Hepatic stellate cell (primary cell): ENCODE data around the gene PRKCH.
A peak's percentile ranks its signal among the peaks of the same experiment; 100 is the strongest.
"Not testable (repeated sequence)": the region's sequence is repeated elsewhere in the genome, so short reads cannot be mapped to it uniquely, and the experiment has no call there.

Source experiments
- DNase-seq: peaks from one replicate; pipeline ENCODE4 v3.0.0; 2011; ENCODE audit warnings: low spot score

PRKCH gene

DNA sequence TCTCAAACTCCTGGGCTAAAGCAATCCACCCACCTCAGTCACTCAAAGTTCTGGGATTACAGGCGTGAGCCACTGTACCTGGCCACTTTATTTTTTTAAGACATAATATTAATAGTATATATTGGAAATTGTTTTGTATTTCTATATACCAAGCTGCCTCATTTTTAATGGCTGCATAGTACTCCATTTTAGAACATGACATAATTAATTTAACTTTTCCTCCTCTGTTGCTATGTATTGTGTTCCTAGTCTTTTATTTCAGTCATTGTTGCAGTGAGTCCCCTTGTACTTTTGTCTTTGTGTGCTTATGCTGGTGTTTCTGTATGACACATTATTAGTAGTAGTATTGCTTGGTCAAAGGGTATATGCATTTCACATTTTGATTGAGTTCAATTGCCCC lies 138.7 kb downstream of the PRKCH start:
- no peak for DNase-seq

DNA sequence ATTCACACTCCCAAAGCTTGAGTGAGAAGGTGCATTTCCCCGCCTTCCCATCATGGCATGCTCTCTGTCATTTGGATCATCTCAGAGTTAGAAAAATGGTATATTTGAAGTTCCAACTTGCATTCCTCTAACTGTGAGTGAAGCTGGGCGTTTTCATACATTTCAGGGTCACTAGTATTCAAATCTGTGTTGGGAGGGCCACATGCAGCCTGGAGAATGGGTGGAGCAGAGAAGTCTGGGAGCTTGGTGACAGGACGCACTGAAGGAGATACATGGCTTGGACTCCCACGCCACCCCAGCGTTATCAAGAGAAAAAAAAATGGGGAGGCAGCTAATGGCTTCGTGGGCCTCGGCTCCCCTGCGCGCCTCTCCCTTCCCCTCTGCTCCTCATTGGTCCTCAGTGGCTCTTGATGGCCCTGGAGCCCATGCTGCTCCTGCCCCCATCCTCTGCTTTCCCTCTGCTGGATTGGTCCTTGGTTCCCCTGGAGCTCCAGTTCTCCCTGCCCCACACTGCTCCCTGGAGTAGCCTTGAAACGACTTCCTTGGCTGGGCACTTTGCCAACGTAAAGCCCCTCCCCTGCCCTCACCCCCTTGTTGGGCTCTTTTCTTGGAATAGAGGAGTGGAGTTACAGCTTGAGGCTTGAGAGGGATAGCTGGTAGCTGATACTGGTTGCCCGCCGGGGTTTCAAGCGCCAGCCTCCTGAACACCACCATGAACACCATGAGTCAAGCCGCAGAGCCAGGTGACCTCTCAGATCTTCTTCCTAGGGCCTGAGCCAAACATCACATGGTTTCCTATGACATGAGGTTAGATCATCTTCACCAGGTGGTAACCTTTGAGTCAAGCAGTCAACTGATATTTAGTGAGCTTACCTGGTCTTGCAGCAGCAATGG lies 139.6 kb downstream of the PRKCH start:
- no peak for DNase-seq

DNA sequence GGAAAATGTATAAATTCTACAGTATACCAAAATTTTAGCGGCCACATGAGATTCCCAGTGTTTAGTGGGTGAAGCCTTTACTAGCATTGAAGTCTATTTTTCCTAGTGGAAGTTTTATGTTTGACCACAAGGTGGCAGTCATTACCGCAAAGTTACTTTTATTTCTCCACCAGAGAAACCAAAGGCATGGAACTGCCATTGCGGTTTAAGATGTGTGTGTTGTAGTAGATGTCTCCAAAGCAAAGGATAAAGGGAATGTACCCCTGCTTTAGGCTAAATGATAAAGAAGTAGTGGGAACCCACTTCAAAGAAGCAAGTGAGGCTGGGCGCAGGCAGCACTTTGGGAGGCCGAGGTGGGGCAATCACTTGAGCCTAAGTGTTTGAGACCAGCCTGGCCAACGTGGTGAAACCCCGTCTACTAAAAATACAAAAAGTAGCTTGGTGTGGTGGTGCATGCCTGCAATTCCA lies 140.5 kb downstream of the PRKCH start:
- DNase-seq, result peak; percentile 60

DNA sequence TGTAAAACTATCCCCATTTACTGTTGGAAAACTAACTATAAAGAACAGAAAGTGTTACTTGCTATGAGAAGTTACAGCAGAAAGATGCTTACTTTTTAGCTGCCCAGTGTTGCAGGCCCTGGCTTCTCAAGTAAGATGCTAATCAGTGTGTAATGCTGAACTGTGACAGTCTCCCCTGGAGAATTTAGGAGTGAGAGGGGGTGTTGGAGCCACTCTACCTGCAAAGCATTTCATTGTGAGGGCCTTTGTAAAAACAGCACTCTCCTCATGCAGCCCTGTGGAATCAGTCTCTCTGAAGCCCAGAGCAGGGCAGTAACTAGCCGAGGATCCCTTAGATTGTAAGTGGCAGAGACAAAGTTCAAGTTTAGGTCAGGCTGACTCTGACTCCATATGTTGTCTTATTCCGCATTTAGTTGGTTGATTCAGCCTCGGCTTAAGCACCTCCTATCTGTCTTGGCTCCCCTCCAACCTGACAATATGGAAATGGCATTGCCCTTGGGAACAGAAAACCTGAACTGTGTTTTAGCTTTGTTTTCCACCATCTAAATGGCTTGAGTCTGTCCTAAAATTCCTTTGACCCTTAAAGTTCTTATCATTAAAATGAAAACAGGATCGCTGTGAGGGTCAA lies 141.3 kb downstream of the PRKCH start:
- DNase-seq, result peak; percentile 27

DNA sequence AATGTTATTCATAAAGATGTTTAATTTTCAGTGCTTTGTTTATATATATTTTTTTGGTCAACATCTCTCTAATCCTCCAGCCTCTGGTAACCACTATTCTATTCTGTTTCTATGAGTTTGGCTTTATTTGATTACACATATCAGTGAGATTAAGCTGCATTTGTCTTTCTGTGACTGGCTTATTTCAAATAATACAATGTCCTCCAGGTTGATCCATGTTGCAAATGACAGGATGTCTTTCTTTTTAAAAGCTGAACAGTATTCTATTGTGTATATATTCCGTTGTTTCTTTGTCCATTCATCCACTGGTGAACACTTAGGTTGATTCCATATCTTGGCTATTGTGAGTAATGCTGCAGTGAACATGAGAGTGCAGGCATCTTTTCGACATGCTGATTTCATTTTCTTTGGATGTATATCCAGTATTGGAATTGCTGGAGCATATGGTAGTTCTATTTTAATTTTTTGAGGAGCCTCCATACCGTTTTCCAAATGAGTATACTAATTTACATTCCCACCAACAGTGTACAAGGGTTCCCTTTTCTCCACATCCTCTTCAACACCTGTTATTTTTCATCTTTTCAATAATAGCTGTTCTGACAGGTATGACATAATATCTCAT lies 142.4 kb downstream of the PRKCH start:
- no peak for DNase-seq

DNA sequence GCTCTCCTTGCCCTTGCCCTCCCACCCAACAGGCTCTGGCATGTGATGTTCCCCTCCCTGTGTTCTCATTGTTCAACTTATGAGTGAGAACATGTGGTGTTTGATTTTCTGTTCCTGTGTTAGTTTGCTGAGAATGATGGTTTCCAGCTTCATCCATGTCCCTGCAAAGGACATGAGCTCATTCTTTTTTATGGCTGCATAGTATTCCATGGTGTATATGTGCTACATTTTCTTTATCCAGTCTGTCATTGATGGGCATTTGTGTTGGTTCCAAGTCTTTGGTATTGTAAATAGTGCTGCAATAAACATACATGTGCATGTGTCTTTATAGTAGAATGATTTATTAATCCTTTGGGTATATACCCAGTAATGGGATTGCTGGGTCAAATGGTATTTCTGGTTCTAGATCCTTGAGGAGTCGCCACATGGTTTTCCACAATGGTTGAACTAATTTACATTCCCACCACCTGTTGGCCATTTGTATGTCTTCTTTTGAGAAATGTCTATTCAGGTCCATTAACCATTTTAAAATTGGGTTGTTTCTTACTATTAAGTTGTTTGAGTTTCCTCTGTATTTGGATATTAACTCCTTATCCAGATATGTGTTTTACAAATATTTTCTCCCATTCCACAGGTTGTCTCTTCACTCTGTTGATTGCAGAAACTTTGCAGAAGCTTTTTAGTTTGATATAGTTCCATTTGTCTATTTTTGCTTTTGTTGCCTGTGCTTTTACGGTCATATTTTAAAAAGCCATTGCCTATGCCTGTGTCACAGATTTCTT lies 143.4 kb downstream of the PRKCH start:
- not testable (repeated sequence) for DNase-seq

DNA sequence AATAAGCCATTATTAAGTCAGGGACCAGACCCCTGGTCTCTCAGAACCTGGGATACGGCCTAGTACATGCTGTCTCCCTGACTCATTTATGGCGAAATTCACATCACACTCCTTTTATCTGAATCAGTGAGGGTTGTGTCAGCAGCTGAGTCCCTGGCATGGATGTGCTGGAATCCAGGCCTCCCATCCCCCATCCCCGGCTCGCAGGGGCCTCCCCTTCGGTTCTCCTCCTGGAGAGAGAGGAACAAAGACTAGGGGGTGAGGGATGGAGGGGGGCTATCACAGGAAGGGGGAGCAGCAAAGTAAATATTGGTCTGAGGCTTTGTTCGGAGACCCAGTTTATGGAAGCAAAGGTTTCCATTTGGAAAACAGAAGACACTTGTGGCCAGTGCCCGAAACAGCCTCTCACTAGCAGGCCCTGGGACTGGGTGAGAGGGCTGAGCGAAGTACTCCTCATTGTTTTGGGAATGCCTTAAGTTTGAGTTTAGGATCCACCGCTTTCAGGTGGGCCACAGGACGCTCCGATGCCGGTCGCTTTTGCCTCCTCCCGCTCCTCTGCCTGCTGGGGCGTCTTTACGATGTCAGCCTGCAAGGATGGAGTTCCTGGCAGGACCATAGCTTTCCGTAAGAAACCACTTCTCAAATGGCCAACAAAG lies 145.0 kb downstream of the PRKCH start:
- peak; percentile 74 for DNase-seq

DNA sequence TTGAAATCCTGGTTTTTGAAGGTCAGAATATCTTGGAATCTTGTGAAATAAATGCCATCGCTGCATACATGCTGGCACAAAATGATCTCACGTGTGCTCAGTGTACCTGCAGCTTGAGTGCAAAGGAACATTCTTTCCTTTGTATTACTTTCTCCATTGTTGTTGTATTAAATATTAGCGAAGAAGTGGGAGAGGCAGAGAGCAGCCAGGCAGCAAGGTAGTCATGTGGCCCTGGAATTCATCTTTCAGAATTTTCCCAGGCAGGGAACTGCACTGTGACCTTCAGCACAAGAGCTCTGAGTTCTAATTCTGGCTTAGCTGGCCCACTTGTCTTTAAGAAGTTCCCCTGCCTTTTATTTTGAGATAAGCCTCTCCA lies 145.5 kb downstream of the PRKCH start:
- no peak for DNase-seq

DNA sequence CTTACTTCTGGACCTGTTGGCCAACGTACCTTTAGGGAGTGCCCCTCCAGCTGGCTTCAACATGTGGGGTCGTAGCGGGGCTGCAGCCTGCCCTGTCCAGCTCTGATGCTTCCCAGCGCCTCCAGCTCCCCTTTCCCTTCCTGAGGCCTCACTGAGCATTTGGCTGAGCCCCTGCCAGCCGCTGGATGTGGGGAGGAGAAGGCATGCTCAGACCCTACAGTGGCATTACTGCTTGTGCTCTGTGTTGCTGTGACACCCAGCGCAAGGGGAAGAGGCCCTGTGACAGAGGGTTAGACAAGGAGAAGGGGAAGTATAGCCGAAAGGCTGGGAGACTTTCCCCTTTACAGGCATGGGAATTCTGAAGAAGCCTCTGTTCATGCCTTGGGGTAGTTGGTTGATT lies 145.9 kb downstream of the PRKCH start:
- no peak for DNase-seq

DNA sequence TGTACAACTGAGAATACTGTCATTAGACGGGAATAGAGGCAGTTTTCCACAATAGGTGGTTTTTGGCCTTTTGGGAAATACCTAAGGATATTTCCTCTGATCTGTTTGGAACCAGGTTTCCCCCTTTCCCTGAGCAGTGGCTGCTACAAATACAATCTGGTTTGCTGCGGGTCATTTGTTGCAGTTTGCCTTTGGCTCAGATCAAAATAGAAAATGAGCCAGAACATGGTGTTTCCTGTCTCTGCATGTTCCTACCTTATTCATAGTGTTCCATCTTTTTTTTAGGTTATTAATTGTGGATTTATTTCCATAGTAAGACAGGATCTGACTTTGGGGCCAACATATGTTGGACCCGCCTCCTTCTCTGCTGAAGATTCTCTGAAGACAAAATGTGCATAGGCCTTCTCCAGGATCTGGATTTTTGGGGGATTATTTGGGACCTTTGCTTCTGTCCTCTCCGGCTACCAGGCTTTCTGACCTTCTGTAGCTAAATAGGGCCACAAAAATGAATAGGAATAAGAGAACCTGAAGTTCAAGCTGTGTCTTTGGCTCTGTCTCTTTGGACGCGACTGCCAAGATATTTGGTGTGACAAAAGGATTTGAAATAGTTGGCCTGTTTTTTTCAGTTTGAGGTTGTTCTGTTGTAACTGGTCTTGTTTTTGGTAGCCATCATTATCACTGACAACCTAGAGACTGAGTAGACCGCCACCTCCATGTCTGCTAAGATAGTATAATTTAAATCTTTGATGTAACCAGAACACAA lies 146.9 kb downstream of the PRKCH start:
- no peak for DNase-seq

DNA sequence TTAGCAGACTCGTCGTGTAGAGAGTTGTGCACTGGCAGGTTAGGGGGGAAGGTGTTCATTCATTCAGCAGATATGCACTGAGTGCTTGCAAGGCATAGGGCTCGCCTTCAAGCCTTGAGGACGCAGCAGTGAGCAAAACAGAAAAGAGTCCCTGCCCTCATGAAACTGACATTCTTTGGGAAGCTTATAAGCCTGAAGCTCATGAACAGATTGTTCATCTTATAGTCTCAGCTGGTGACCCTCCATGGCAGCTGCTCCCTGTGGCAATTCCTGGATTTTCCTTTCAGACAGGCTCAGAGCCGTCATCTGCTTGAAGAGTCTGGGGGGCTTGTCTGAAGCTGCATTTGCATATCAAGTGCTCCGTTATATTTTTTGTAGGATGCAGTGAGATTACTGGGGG lies 148.4 kb downstream of the PRKCH start:
- no peak for DNase-seq

DNA sequence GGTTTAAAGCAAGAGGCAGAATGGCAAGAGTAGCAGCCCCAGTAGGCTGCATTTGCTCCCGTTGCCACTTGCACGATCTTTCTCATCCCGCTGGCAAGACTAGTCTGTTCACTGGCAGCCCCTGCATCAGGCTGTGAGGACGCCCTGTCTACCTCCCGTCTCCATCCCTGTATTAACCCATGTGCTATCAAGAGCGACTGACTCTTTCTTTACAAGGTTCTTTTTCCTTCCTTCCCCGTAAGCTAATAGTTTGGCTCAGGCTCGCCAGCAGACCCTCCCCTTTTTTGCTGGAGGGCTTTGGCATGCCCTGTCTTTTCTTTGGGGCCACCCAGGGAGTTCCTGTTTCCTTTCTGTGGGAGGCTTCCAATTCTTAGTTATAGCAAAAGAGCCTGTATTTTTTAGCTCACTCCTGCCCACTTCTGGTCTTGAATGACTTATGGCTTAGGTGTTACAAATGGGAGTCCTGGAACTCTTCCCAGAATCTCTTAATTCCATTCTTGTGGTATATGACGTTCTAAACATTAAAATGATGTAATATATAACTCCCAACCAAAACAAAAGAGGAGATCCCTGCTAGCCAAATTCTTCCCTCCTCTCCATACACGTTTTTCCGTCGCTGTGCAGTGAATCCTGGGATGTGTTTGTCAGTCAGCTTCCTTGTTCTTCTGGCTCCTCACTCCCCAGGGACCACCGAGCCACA lies 149.0 kb downstream of the PRKCH start:
- DNase-seq, result peak; percentile 53

DNA sequence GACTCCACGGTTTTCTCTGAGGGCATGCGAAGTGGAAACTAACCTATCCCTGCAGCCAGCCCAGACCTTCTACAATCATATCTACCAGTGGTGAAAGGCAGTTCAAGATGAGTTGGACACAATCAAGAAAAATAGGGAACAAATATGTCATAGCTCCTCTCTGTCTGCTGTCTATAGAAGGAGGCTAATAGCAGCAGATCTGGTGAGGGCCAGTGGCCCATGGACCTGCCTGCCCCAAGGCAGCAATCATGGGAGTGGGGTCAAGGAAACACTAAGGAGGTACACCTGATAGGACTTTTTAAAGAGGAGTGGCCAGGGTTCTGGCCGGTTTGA lies 149.5 kb downstream of the PRKCH start:
- DNase-seq, result no peak

DNA sequence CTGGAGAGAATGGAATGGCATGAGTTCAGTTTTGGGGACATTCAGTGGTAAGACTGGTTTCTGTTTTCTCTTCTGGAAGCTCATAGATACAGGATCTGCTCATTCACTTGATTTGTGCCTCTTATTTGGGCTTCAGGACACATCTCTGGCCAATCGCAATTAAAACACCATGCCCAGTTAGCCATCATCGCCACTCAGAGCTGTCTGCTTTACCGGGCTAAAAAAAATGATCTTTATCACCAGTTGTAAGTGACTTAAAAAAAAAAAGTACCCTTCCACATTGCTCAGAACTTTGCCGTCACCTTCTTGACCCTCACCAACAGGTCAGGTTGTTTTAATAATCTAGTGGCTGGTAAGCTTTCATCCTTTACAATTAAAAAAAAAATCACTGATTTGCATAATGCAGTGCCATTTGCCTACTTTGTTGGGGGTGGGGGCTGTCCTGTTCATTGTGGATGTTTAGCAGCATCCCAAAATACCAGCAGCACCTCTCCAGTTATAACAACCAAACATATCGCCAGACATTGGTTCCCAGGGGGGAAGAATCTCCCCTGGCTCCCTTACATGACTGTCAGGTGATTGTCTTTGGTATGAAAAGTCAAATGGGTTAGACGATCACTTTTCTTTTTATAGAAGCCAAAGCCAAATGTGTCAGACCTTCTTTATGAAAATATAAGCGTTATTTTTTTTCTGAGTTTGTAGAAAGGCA lies 150.1 kb downstream of the PRKCH start:
- no peak for DNase-seq

DNA sequence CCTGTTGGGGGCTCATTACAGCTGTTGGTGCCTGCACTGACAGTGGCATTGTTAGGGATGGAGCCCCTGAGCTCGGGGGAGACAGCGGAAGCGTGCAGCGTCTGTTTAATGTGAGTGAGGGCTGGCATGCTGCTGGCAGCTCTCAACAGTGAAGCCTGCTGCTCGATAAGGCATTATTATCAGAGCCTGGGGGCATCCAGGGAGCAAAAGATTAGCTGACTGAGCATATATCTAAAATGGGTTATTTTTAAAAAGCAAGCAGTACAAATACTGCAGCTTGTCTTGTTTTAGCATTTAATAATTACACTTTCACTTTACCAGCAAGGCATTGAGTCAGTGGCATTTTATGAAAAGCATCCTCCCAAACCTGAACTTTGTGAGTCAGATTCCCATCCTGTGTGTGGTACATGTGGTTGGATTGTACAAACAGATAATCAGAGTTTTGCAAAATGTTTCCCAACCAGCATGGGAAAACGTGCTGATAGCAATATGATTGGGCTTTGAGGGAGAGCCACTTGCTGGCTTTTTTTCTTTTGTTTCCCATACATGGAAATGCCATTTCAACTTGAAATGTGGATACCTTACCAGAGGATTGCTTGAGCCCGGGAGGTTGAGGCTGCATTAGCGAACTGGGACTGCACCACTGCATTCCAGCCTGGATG lies 150.8 kb downstream of the PRKCH start:
- peak; percentile 80 for DNase-seq

DNA sequence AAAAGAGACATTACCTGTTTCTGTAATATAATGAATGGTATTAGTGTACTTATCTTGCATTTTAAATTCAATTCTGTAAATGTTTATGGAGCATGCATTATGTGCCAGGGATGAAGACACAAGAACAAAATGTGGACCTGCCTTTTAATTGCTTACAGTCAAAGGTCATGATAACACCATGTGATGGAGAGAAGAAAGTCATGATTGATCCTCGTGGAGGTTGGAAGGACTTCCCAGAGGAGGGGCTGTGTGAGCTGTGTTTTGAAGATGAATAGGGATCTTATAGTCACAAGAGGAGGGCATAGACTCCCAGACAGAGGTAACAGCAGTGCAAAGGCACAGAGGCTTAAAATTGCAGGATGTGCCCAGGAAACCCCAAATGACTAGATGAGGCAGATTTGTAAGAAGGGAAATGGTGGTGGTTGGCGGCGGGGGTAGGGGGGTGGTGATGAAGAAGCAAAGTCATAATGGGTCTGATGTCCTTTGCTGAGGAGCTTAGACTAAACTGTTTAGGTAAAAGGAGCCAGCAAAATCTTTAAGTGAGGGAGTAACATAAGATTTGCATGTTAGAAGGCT lies 151.5 kb downstream of the PRKCH start:
- DNase-seq, result no peak

DNA sequence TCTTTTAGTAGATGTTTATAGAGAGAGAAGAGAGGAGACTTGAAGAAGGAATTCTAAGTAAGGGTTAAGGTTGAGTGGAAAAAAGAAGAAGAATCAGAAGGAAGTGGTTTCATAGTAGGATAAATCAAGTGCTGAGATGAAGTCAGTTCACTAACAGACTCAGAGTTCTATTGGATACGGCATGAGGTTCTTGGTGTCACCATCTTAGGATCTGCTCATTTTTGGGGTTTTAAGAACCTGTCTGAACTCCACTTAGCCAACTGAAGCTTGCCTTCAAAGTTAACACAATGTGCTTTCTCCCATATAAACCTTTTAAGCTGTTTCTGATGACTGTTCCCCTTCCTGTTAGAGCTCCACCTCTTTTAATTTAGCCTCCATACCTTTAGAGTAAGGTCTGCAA lies 152.6 kb downstream of the PRKCH start:
- no peak for DNase-seq

DNA sequence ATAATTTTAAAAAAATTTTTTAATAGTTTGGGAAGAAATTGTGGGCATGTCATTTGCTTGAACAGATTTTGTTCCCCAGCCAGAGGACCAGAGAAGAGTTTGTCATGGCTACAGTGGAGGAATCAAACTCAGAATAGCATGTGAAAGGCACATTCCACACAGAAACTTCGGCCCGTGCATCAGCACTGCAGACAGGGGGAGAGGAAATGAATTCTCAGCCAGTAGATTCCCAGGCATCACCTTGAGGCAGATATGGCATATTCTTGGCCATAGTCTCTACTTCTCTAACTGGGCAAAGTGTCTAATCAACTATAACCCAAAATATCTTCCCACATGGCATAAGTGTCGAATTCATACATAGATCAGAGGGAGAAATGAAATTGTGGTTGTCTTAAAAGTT lies 153.3 kb downstream of the PRKCH start:
- DNase-seq, result peak; percentile 27

DNA sequence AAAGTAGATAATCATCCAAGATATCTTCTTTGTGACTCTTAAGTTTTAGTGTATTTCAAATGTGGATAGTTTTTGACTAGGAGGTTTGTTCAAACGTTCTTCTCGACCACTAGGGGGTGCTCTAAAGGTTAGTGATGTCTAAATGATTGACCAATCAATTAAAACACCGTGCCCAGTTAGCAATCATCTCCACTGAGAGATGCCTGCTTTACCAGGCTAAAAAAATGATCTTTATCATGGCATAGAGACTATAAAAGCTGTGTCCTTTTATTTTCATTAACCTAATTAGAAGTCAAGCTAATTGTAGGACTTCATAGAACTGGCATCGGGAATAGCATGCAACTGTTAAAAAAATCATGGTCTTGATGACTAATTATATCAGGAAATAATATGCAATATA lies 153.9 kb downstream of the PRKCH start:
- peak; percentile 27 for DNase-seq
